Fibroblast of mammary gland (primary cell): ENCODE data around the gene BPHL.
A peak's percentile ranks its signal among the peaks of the same experiment; 100 is the strongest.
"Not testable (repeated sequence)": the region's sequence is repeated elsewhere in the genome, so short reads cannot be mapped to it uniquely, and the experiment has no call there.

Source experiments
- DNase-seq: peaks from one replicate; pipeline ENCODE4 v3.0.0-alpha.2; 2010; ENCODE audit warnings: low read depth
- H3K4me3 ChIP-seq: 2 replicates; pipeline ENCODE4 v1.5.1; 2011; ENCODE audit warnings: low read depth, mild to moderate bottlenecking, low read length, moderate library complexity; ENCODE audit not compliant: control insufficient read depth
- TF ChIP-seq, protein P1 (sequence below): conservative IDR thresholded peaks from 2 replicates; pipeline ENCODE4 v1.5.1; 2011; ENCODE audit warnings: low read depth, low read length, inconsistent platforms; ENCODE audit not compliant: control insufficient read depth, insufficient read depth

Gene BPHL

DNA sequence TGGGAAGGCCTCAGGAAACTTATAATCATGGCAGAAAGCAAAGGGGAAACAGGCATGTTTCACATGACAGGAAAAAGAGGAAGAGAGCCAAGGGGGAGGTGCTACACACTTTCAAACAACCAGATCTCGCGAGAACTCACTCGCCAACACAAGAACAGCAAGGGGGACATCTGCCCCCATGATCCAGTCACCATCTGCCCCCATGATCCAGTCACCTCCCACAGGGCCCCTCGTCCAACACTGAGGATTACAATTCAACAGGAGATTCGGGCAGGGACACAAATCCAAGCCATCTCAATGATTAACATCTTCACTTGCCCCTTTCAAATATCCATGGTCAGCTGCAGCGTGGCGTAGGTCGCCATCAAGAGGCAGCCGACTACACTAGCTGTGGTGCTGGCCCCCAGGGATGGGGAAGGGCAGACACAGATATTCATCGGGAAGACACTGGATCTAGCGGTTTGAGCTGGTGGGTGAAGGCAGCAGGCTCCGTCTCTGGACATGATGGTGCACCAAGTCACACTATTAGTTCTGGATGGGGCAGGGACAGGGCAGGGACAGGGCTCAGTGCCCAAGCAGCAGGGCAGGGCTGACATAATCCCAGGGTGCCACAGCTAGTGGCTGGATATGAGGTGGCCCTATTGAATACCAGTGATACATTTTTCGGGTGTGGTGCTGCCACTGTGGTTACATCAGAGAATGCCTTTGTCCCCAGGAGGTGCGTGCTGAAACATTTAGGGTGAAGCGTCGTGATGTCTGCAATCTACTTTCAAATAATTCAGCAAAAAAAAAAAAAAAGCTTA lies 77.4 kb downstream of the BPHL start:
- H3K4me3 ChIP-seq, result no peak overlapping the region
- TF ChIP-seq, protein P1, sequence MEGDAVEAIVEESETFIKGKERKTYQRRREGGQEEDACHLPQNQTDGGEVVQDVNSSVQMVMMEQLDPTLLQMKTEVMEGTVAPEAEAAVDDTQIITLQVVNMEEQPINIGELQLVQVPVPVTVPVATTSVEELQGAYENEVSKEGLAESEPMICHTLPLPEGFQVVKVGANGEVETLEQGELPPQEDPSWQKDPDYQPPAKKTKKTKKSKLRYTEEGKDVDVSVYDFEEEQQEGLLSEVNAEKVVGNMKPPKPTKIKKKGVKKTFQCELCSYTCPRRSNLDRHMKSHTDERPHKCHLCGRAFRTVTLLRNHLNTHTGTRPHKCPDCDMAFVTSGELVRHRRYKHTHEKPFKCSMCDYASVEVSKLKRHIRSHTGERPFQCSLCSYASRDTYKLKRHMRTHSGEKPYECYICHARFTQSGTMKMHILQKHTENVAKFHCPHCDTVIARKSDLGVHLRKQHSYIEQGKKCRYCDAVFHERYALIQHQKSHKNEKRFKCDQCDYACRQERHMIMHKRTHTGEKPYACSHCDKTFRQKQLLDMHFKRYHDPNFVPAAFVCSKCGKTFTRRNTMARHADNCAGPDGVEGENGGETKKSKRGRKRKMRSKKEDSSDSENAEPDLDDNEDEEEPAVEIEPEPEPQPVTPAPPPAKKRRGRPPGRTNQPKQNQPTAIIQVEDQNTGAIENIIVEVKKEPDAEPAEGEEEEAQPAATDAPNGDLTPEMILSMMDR, result no peak
- peak; percentile 44 for DNase-seq

- DNase-seq, result no peak
- H3K4me3 ChIP-seq, result no peak overlapping the region
- TF ChIP-seq, protein P1, result no peak
These were observed 78.3 kb downstream of the BPHL start for GRCh38 chr6:3196770-3197169.

DNA sequence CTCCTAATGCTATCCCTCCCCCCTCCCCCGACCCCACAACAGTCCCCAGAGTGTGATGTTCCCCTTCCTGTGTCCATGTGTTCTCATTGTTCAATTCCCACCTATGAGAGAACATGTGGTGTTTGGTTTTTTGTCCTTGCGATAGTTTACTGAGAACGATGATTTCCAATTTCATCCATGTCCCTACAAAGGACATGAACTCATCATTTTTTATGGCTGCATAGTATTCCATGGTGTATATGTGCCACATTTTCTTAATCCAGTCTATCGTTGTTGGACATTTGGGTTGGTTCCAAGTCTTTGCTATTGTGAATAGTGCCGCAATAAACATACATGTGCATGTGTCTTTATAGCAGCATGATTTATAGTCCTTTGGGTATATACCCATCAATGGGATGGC lies 79.2 kb downstream of the BPHL start:
- not testable (repeated sequence) for H3K4me3 ChIP-seq, DNase-seq

- TF ChIP-seq, protein P1, result no peak
- no peak overlapping the region for H3K4me3 ChIP-seq
- DNase-seq, result no peak
These were observed 80.9 kb downstream of the BPHL start for GRCh38 chr6:3199382-3199781.

DNA sequence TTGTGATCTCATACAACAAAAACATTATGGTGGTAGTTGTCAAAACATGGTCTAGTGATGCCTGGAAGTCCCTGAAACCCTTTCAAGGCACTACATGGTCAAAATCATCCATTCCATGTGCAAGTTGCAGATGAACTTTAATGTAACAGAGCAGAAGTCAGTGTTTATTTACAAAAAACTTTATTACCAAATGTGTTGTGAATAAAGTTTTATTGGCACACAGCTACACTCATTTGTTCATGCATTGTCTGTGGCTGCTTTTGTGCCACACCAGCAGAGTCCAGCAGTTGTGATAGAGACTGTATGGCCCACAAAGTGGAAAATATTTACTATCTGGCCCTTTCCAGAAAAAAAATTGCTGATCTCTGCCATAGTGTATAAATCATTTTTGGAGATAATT lies 82.2 kb downstream of the BPHL start:
- TF ChIP-seq, protein P1, result no peak
- DNase-seq, result no peak
- H3K4me3 ChIP-seq, result no peak overlapping the region

- DNase-seq, result no peak
- TF ChIP-seq, protein P1, result no peak
These were observed 82.9 kb downstream of the BPHL start for GRCh38 chr6:3201388-3201787.

More at GRCh38 chr6:3201388-3201787, 82.9 kb downstream of the BPHL start:
- no peak overlapping the region for H3K4me3 ChIP-seq
